Neural progenitor cell (in vitro differentiated cells): ENCODE results near the gene ADAM22. TPM values are rescaled to one million over a fixed set of nuclear protein-coding genes. Genes with fewer than 3 reads are reported as not detected.

ENCODE experiments used
- DNase-seq: peaks from one replicate; pipeline ENCODE4 v3.0.0-alpha.2; 2016; ENCODE audit warnings: low spot score
- H2AFZ ChIP-seq: fragments of 200-600 bp; sonication (generic); replicated peaks from 2 replicates; pipeline ENCODE4 v1.6.1; 2016; ENCODE audit warnings: antibody characterized with exemption
- H3F3A ChIP-seq: fragments of 200-600 bp; sonication (generic); 2 replicates; pipeline ENCODE4 v1.6.1; 2016; ENCODE audit warnings: antibody characterized with exemption, low read depth
- H3K27ac ChIP-seq: fragments of 200-600 bp; sonication (generic); 2 replicates; pipeline ENCODE4 v1.5.1; 2016; ENCODE audit warnings: mild to moderate bottlenecking
- H3K27me3 ChIP-seq: fragments of 200-600 bp; sonication (generic); 2 replicates; pipeline ENCODE4 v1.6.1; 2016; ENCODE audit warnings: mild to moderate bottlenecking, moderate library complexity
- H3K36me3 ChIP-seq: fragments of 200-600 bp; sonication (generic); 2 replicates; pipeline ENCODE4 v1.5.1; 2016
- H3K4me1 ChIP-seq: fragments of 200-600 bp; sonication (generic); 2 replicates; pipeline ENCODE4 v1.6.1; 2016; ENCODE audit warnings: mixed run types
- H3K4me2 ChIP-seq: fragments of 200-600 bp; sonication (generic); 2 replicates; pipeline ENCODE4 v1.6.1; 2016
- H3K4me3 ChIP-seq: fragments of 200-600 bp; sonication (generic); 2 replicates; pipeline ENCODE4 v1.5.1; 2016
- H3K79me2 ChIP-seq: fragments of 200-600 bp; sonication (generic); 2 replicates; pipeline ENCODE4 v1.6.1; 2016; ENCODE audit warnings: low read depth
- H3K9ac ChIP-seq: fragments of 200-600 bp; sonication (generic); 2 replicates; pipeline ENCODE4 v1.6.1; 2016
- H3K9me3 ChIP-seq: fragments of 200-600 bp; sonication (generic); 2 replicates; pipeline ENCODE4 v1.5.1; 2016; ENCODE audit warnings: low read depth
- H4K20me1 ChIP-seq: fragments of 200-600 bp; sonication (generic); 2 replicates; pipeline ENCODE4 v1.6.1; 2016; ENCODE audit warnings: low read depth
- H3K27ac Mint-ChIP-seq: 3 replicates; pipeline ENCODE4 v1.8.0; 2021; ENCODE audit warnings: mixed read lengths
- H3K27me3 Mint-ChIP-seq: 2 replicates; pipeline ENCODE4 v1.8.0; 2022; ENCODE audit warnings: low read depth, mild to moderate bottlenecking, inconsistent platforms, moderate library complexity, mixed read lengths; ENCODE audit not compliant: insufficient read depth
- H3K36me3 Mint-ChIP-seq: 3 replicates; pipeline ENCODE4 v1.8.0; 2021; ENCODE audit warnings: mixed read lengths
- H3K4me1 Mint-ChIP-seq: 3 replicates; pipeline ENCODE4 v1.8.0; 2021; ENCODE audit warnings: mixed read lengths
- H3K4me3 Mint-ChIP-seq: 3 replicates; pipeline ENCODE4 v1.8.0; 2021; ENCODE audit warnings: mild to moderate bottlenecking, moderate library complexity, mixed read lengths
- H3K9me3 Mint-ChIP-seq: 3 replicates; pipeline ENCODE4 v1.8.0; 2020; ENCODE audit warnings: mixed read lengths
- CTCF ChIP-seq: fragments of 200-600 bp; sonication (generic); IDR thresholded peaks from 2 replicates; pipeline ENCODE4 v1.5.1; 2017; ENCODE audit warnings: antibody characterized with exemption, mild to moderate bottlenecking
- EZH2 ChIP-seq: fragments of 200-600 bp; sonication (generic); IDR thresholded peaks from 2 replicates; pipeline ENCODE4 v1.6.1; 2017; ENCODE audit warnings: antibody characterized with exemption, mild to moderate bottlenecking, moderate library complexity
- EZH2phosphoT487 ChIP-seq: fragments of 200-600 bp; sonication (generic); IDR thresholded peaks from 2 replicates; pipeline ENCODE4 v1.6.1; 2017; ENCODE audit warnings: antibody characterized with exemption
- total RNA-seq: library from RNA; depleted of rRNA; stranded (reverse); fragments of >200 nt; gene quantifications from 2 replicates; pipeline ENCODE4 v1.2.3, GENCODE V29; 2015; ENCODE audit warnings: low replicate concordance

Gene ADAM22
- total RNA-seq, 1 donor from 2014 or later, result 13.7 TPM

- H3K9me3 Mint-ChIP-seq, result no peaks in the 10 kb centered on the region
- no peaks in the 10 kb centered on the region for H3K27me3 Mint-ChIP-seq
- H3K36me3 Mint-ChIP-seq, result no peaks in the 10 kb centered on the region
- Histone ChIP-seq H3K4me3 (no peak overlapping the region), H3K4me1 (peaks cover 18% of the 10 kb centered on the region), H3F3A (no peaks in the 10 kb centered on the region), H3K27me3 (no peaks in the 10 kb centered on the region), H3K36me3 (no peaks in the 10 kb centered on the region), H4K20me1 (no peaks in the 10 kb centered on the region), H3K9ac (no peak overlapping the region), H3K79me2 (no peaks in the 10 kb centered on the region), H2AFZ (no peak overlapping the region), H3K27ac (no peak overlapping the region), H3K9me3 (no peaks in the 10 kb centered on the region), H3K4me2 (no peak overlapping the region)
- peaks cover 19% of the 10 kb centered on the region for H3K4me1 Mint-ChIP-seq
- H3K27ac Mint-ChIP-seq, result no peak overlapping the region
- TF ChIP-seq EZH2, result no peak
- no peak for TF ChIP-seq EZH2phosphoT487
- no peak for TF ChIP-seq CTCF
- DNase-seq, result no peak
- no peak overlapping the region for H3K4me3 Mint-ChIP-seq
These were observed 183.3 kb downstream of the ADAM22 start for GRCh38 chr7:88117325-88117724.

- peaks cover 8% of the 10 kb centered on the region for H3K4me1 Mint-ChIP-seq
- Histone ChIP-seq H4K20me1 (no peaks in the 10 kb centered on the region), H3K4me2 (no peak overlapping the region), H2AFZ (no peak overlapping the region), H3K9me3 (no peaks in the 10 kb centered on the region), H3K27ac (no peak overlapping the region), H3K79me2 (no peaks in the 10 kb centered on the region), H3K36me3 (no peaks in the 10 kb centered on the region), H3K4me3 (no peak overlapping the region), H3K9ac (no peak overlapping the region), H3K4me1 (peaks cover 11% of the 10 kb centered on the region), H3K27me3 (no peaks in the 10 kb centered on the region), H3F3A (no peaks in the 10 kb centered on the region)
- DNase-seq, result peak; percentile 13
- no peaks in the 10 kb centered on the region for H3K9me3 Mint-ChIP-seq
- H3K27me3 Mint-ChIP-seq, result no peaks in the 10 kb centered on the region
- no peak overlapping the region for H3K27ac Mint-ChIP-seq
- no peak overlapping the region for H3K4me3 Mint-ChIP-seq
- H3K36me3 Mint-ChIP-seq, result no peaks in the 10 kb centered on the region
- no peak for TF ChIP-seq CTCF
- no peak for TF ChIP-seq EZH2phosphoT487
- no peak for TF ChIP-seq EZH2
These were observed 187.3 kb downstream of the ADAM22 start for GRCh38 chr7:88121335-88121734.

- no peak overlapping the region for H3K4me3 Mint-ChIP-seq
- Histone ChIP-seq H3K27me3 (no peaks in the 10 kb centered on the region), H3K36me3 (no peaks in the 10 kb centered on the region), H3K27ac (no peak overlapping the region), H3K4me1 (no peaks in the 10 kb centered on the region), H3K79me2 (no peaks in the 10 kb centered on the region), H3K9ac (no peak overlapping the region), H3F3A (no peaks in the 10 kb centered on the region), H2AFZ (no peak overlapping the region), H3K4me3 (no peak overlapping the region), H3K9me3 (no peaks in the 10 kb centered on the region), H4K20me1 (no peaks in the 10 kb centered on the region), H3K4me2 (no peak overlapping the region)
- TF ChIP-seq EZH2phosphoT487, result no peak
- no peak for TF ChIP-seq CTCF
- no peak for TF ChIP-seq EZH2
- no peaks in the 10 kb centered on the region for H3K9me3 Mint-ChIP-seq
- H3K4me1 Mint-ChIP-seq, result no peaks in the 10 kb centered on the region
- no peaks in the 10 kb centered on the region for H3K36me3 Mint-ChIP-seq
- no peak for DNase-seq
- no peak overlapping the region for H3K27ac Mint-ChIP-seq
- no peaks in the 10 kb centered on the region for H3K27me3 Mint-ChIP-seq
These were observed 193.7 kb downstream of the ADAM22 start for GRCh38 chr7:88127637-88128290.
